Measurements from ENCODE around the gene SLC6A17.

The SLC6A17 gene

DNA sequence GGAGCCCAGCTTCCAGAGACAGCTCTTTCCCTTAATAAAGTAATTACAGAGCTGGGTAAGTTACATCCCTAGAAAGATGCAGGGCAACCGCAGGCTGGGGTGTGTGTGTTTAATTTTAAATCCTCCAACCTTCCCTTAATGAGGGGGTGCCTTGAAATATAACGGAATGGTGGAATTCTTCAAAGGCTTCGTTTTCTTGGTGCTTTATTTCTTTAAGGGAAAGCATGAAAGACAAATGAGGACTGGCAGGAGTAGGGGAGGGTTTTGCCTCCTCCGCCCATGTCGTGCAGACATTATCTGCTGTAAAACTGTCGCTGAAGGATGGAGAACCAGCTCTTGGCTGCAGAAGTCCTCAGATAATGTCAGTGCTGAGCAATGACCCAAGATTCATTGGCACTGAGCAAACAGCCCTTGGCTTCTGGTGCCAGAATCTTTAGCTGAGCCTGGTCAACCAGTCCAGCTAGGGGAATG lies 15.5 kb downstream of the SLC6A17 start:
- H3K4me3 ChIP-seq (ENCODE audit: low read depth, low read length): no peak overlapping the region

DNA sequence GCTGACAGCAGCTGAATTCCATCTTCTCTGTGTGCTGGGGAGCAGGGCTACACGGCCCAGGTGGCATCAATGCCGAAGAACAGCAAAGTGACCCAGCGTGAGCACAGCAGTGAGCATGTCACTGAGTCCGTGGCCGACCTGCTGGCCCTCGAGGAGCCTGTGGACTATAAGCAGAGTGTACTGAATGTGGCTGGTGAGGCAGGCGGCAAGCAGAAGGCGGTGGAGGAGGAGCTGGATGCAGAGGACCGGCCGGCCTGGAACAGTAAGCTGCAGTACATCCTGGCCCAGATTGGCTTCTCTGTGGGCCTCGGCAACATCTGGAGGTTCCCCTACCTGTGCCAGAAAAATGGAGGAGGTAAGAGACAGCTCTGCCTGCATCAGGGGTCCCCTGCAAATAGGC lies 16.6 kb downstream of the SLC6A17 start:
- in situ Hi-C loops (cut with HindIII; ENCODE audit: low sequenced_read_pairs): no loop called here
- no peak overlapping the region for H3K4me3 ChIP-seq (ENCODE audit: low read depth, low read length)
- no peak for DNase-seq (ENCODE audit: low read depth, low spot score)
- no peak for TF ChIP-seq CTCF (IDR thresholded peaks at IDR 0.05; ENCODE audit: low read depth, low read length)

More for the DNA sequence above, 15.5 kb downstream of the SLC6A17 start:
- no peak for DNase-seq (ENCODE audit: low read depth, low spot score)
- in situ Hi-C loops (cut with HindIII; ENCODE audit: low sequenced_read_pairs): no loop called here
- no peak for TF ChIP-seq CTCF (IDR thresholded peaks at IDR 0.05; ENCODE audit: low read depth, low read length)

DNA sequence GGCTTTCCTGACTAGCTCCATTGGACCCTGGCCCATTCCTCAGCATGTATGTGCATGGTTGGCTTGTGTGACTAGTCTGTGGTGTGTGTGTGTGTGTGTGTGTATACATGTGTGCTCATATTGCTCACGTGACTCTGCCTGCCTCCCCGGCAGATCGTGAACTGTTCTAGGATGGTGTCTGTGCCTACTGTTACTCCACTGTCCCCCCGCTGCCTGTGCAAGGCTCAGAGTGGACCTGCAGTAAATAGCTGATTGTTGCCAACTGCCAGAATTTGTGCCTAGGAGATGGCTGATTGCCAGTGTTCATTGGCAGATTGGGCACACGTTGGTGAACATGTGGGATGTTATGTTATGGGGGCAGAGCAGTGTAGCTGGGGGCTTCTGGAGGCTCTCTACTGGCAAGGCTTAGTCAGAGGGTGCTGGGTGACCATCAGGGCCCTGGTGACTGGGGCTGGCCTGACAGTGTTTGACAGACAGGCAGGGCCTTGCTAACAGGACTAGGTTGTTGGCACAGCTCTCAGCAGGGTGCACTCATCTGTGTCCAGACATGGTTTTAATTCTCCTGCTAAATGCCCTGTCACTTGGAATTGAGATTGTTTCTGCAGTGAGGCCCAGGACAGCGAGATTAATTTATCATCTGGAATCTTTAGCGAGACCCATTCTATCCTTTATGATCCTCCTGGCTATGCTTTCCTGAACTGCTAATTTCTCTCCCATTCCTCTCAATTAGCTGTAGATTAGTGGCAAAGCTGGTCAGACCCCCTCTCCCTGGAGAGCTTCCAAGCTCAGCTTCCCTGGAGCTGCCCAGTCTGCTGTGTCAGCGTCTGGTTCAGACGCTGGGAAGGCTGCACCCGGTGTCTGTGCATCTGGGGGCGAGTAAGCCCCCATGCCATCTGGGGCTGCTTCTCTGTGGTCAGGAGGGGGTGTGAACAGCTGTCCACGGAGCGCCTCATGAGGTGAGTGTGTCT lies 20.8 kb downstream of the SLC6A17 start:
- no peak for DNase-seq (ENCODE audit: low read depth, low spot score)
- in situ Hi-C loops (cut with HindIII; ENCODE audit: low sequenced_read_pairs): no loop called here
- H3K4me3 ChIP-seq (ENCODE audit: low read depth, low read length): no peak overlapping the region
- TF ChIP-seq CTCF (IDR thresholded peaks at IDR 0.05; ENCODE audit: low read depth, low read length): no peak

DNA sequence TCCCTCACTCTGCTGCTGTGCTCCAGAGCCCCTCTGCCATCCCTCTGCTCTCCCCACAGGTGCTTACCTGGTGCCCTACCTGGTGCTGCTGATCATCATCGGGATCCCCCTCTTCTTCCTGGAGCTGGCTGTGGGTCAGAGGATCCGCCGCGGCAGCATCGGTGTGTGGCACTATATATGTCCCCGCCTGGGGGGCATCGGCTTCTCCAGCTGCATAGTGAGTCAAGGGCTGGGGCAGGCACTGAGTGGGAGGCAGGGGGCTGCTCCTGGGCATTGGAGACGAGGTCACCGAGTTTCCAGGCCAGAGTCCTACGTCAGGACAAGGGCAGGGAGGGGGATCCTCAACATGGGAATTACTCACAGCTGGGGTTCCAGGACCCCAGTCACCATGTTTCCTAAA lies 21.7 kb downstream of the SLC6A17 start:
- DNase-seq (ENCODE audit: low read depth, low spot score): no peak
- TF ChIP-seq CTCF (IDR thresholded peaks at IDR 0.05; ENCODE audit: low read depth, low read length): no peak
- in situ Hi-C loops (cut with HindIII; ENCODE audit: low sequenced_read_pairs): no loop called here
- no peak overlapping the region for H3K4me3 ChIP-seq (ENCODE audit: low read depth, low read length)

- no peak for DNase-seq (ENCODE audit: low read depth, low spot score)
- no peak overlapping the region for H3K4me3 ChIP-seq (ENCODE audit: low read depth, low read length)
- in situ Hi-C loops (cut with HindIII; ENCODE audit: low sequenced_read_pairs): no loop called here
- TF ChIP-seq CTCF (IDR thresholded peaks at IDR 0.05; ENCODE audit: low read depth, low read length): no peak
Measured at GRCh38 chr1:110173466-110174105, 23.3 kb downstream of the SLC6A17 start.

- in situ Hi-C loops (cut with HindIII; ENCODE audit: low sequenced_read_pairs): no loop called here
- no peak overlapping the region for H3K4me3 ChIP-seq (ENCODE audit: low read depth, low read length)
- no peak for TF ChIP-seq CTCF (IDR thresholded peaks at IDR 0.05; ENCODE audit: low read depth, low read length)
- DNase-seq (ENCODE audit: low read depth, low spot score): no peak
Measured at GRCh38 chr1:110174961-110175360, 24.7 kb downstream of the SLC6A17 start.
